NT2/D1 (cell line): Measurements from ENCODE around the gene STRBP.

Source experiments
- SUZ12 ChIP-seq: IDR thresholded peaks from 2 replicates; pipeline ENCODE4 v1.6.1; 2011; ENCODE audit not compliant: insufficient read length, insufficient read depth; ENCODE audit errors: extremely low read depth
- YY1 ChIP-seq: IDR thresholded peaks from 2 replicates; pipeline ENCODE4 v1.6.1; 2011; ENCODE audit not compliant: insufficient read length, insufficient read depth

DNA sequence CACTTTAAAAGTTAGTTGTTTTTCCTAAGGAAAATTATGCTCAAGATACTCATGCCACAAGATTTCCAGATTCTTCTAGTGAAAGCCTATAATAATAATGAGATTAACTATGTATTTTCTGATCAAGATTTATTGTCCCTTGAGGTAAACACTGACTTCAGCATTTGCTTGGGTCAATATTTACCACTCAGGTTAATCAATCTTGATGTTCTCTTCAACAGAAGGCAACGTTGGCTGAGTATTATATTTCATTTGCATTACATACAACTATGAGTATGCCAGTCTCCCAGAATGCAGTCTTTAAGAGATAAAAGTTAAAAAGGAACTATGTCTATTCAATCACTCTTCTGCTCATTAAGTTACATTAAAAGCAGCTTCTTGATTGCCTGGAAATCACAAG, 119.3 kb downstream of the STRBP start:
- TF ChIP-seq YY1: no peak
- no peak for TF ChIP-seq SUZ12
